IMR-90 (cell line): Measurements from ENCODE around the gene RAB1A.

Experiments
- CEBPB ChIP-seq: IDR thresholded peaks from 2 replicates; pipeline ENCODE4 v1.6.1; 2012; ENCODE audit warnings: low read depth, low read length, improper control_type of control experiment
- CTCF ChIP-seq: conservative IDR thresholded peaks from 2 replicates; pipeline ENCODE4 v1.5.1; 2012; ENCODE audit warnings: mild to moderate bottlenecking, low read depth, low read length, improper control_type of control experiment
- NFE2L2 ChIP-seq: fragments of 150-350 bp; IDR thresholded peaks from 2 replicates; pipeline ENCODE4 v1.6.1; 2016; ENCODE audit warnings: low read depth, mild to moderate bottlenecking, low read length
- POLR2A ChIP-seq: IDR thresholded peaks from 2 replicates; pipeline ENCODE4 v1.6.1; 2012; ENCODE audit warnings: mild to moderate bottlenecking, low read depth, low read length
- RAD21 ChIP-seq: IDR thresholded peaks from 2 replicates; pipeline ENCODE4 v1.6.1; 2012; ENCODE audit warnings: low read length, improper control_type of control experiment
- SMC3 ChIP-seq: fragments of 150-350 bp; IDR thresholded peaks from 2 replicates; pipeline ENCODE4 v1.6.1; 2016; ENCODE audit warnings: low read depth, mild to moderate bottlenecking, antibody characterized with exemption, low read length, moderate library complexity
- TF ChIP-seq, protein P1 (sequence below): fragments of 150-350 bp; IDR thresholded peaks from 2 replicates; pipeline ENCODE4 v1.6.1; 2017; ENCODE audit warnings: mild to moderate bottlenecking, antibody characterized with exemption, low read length, low read depth

DNA sequence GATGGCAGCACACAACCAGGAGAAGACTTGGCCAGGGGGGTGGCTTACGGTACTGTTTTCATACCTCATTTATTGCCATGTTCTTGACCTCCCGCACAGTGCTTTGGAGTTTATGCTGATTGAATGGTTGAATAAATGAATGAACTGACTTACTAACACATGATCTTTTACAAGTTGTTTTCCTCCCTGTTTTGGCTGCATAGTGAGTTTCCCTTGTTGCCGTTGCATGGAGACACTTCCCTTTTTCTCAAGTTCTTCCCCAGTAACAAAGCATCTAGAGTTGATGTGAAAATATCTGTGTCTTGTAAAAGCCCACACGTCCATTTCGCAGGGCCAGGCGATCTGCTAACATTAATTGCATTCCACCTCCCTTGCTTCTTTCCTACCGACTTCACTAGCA is 35.7 kb upstream of the RAB1A start:
- TF ChIP-seq POLR2A (no peak), CTCF (no peak), CEBPB (no peak), NFE2L2 (no peak), SMC3 (no peak), RAD21 (no peak)
- TF ChIP-seq, protein P1, sequence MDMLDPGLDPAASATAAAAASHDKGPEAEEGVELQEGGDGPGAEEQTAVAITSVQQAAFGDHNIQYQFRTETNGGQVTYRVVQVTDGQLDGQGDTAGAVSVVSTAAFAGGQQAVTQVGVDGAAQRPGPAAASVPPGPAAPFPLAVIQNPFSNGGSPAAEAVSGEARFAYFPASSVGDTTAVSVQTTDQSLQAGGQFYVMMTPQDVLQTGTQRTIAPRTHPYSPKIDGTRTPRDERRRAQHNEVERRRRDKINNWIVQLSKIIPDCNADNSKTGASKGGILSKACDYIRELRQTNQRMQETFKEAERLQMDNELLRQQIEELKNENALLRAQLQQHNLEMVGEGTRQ: no peak
